HepG2 (cell line): Measurements from ENCODE around the gene PLIN5. TPM values are rescaled to one million over a fixed set of nuclear protein-coding genes. Genes with fewer than 3 reads are reported as not detected.

ENCODE experiments used
- CEBPB ChIP-seq: IDR thresholded peaks from 2 replicates; pipeline ENCODE4 v1.6.1; 2011; ENCODE audit warnings: low read depth, low read length, improper control_type of control experiment, borderline replicate concordance
- CENPT ChIP-seq: sonication (generic); formaldehyde crosslinking; IDR thresholded peaks from 2 replicates; pipeline ENCODE4 v1.8.0; 2022; ENCODE audit warnings: low read depth, mild to moderate bottlenecking, moderate library complexity, missing genetic modification reagents
- HMG20B ChIP-seq: conservative IDR thresholded peaks from 2 replicates; pipeline ENCODE4 v1.6.1; 2016; ENCODE audit warnings: missing genetic modification reagents, missing compliant biosample characterization
- MEF2D ChIP-seq: sonication (generic); formaldehyde crosslinking; IDR thresholded peaks from 2 replicates; pipeline ENCODE4 v1.5.1; 2020; ENCODE audit warnings: mild to moderate bottlenecking, missing genetic modification reagents
- MEIS1 ChIP-seq: sonication (generic); formaldehyde crosslinking; IDR thresholded peaks from 2 replicates; pipeline ENCODE4 v1.9.0; 2021; ENCODE audit warnings: mild to moderate bottlenecking, missing genetic modification reagents, moderate library complexity, borderline replicate concordance
- MEIS2 ChIP-seq: sonication (generic); formaldehyde crosslinking; IDR thresholded peaks from 2 replicates; pipeline ENCODE4 v1.9.0; 2021; ENCODE audit warnings: mild to moderate bottlenecking, missing genetic modification reagents
- PAX8 ChIP-seq: sonication (generic); formaldehyde crosslinking; IDR thresholded peaks from 2 replicates; pipeline ENCODE4 v1.8.0; 2022; ENCODE audit warnings: mild to moderate bottlenecking, missing genetic modification reagents, borderline replicate concordance
- PTBP1 ChIP-seq: fragments of 200-400 bp; formaldehyde crosslinking; IDR thresholded peaks from 2 replicates; pipeline ENCODE4 v1.6.1; 2018; ENCODE audit warnings: low read length, low read depth; ENCODE audit not compliant: poor library complexity, severe bottlenecking
- SIX4 ChIP-seq: sonication (generic); formaldehyde crosslinking; IDR thresholded peaks from 2 replicates; pipeline ENCODE4 v1.4.0; 2020; ENCODE audit warnings: missing genetic modification reagents
- SMYD3 ChIP-seq: sonication (generic); formaldehyde crosslinking; IDR thresholded peaks from 2 replicates; pipeline ENCODE4 v1.8.1; 2023; ENCODE audit warnings: mild to moderate bottlenecking, missing genetic modification reagents
- SRSF4 ChIP-seq: fragments of 200-400 bp; formaldehyde crosslinking; IDR thresholded peaks from one replicate; pipeline ENCODE4 v1.6.1; 2018; ENCODE audit warnings: mild to moderate bottlenecking, low read depth, low read length, moderate library complexity; ENCODE audit not compliant: poor library complexity, severe bottlenecking
- ZFP36L2 ChIP-seq: sonication (generic); formaldehyde crosslinking; IDR thresholded peaks from 2 replicates; pipeline ENCODE4 v1.4.0; 2020; ENCODE audit warnings: missing genetic modification reagents
- ZFYVE20 ChIP-seq: sonication (generic); formaldehyde crosslinking; IDR thresholded peaks from 2 replicates; pipeline ENCODE4 v1.8.0; 2023; ENCODE audit warnings: low read depth, mild to moderate bottlenecking, moderate library complexity, missing genetic modification reagents, borderline replicate concordance
- ZIK1 ChIP-seq: sonication (generic); formaldehyde crosslinking; IDR thresholded peaks from 2 replicates; pipeline ENCODE4 v1.5.0; 2020; ENCODE audit warnings: mild to moderate bottlenecking, low read depth, missing genetic modification reagents, borderline replicate concordance
- ZNF446 ChIP-seq: sonication (generic); formaldehyde crosslinking; IDR thresholded peaks from 2 replicates; pipeline ENCODE4 v1.5.0; 2020; ENCODE audit warnings: mild to moderate bottlenecking, missing genetic modification reagents
- ZNF790 ChIP-seq: sonication (generic); formaldehyde crosslinking; IDR thresholded peaks from 2 replicates; pipeline ENCODE4 v1.8.0; 2022; ENCODE audit warnings: missing genetic modification reagents, mild to moderate bottlenecking, borderline replicate concordance
- polyA plus RNA-seq, 8 experiments: library from polyadenylated mRNA; depleted of rRNA in 3 of 8; stranded (reverse) in 7 of 8; unstranded in 1 of 8; fragments of >200 nt; fragmentation: Illumina TruSeq in 4 of 8; extraction: Trizol in 4 of 8; gene quantifications; 2 replicates each; pipeline versions ENCODE4 v1.2.1 to v1.2.3, GENCODE V29; 2011 to 2016; ENCODE audit warnings: low read depth in 4 of 8, missing spikeins in 1 of 8, mixed read lengths in 1 of 8; ENCODE audit not compliant: insufficient read depth in 1 of 8
- total RNA-seq, 5 experiments: library from RNA; depleted of rRNA; stranded (reverse); fragments of >200 nt; fragmentation: Illumina TruSeq; extraction: Trizol; gene quantifications; 2 replicates each; pipeline ENCODE4 v1.2.3, GENCODE V29; 2016; ENCODE audit warnings: low read depth in 1 of 5
- TF ChIP-seq, protein P1 (sequence below): sonication (generic); formaldehyde crosslinking; IDR thresholded peaks from 2 replicates; pipeline ENCODE4 v1.9.0; 2021; ENCODE audit warnings: mild to moderate bottlenecking, missing genetic modification reagents
- TF ChIP-seq, protein P2 (sequence below): sonication (generic); formaldehyde crosslinking; IDR thresholded peaks from 2 replicates; pipeline ENCODE4 v1.4.0; 2020; ENCODE audit warnings: missing genetic modification reagents
- TF ChIP-seq, protein P3 (sequence below): IDR thresholded peaks from 2 replicates; pipeline ENCODE4 v1.6.1; 2016; ENCODE audit warnings: low read depth, control low read depth

PLIN5 gene
- total and polyA plus RNA-seq, 2 of the 13 experiments (the other 11 are each of a cell fraction or from before 2014, with no cell fraction given), result 1.8 to 4.8 TPM

DNA sequence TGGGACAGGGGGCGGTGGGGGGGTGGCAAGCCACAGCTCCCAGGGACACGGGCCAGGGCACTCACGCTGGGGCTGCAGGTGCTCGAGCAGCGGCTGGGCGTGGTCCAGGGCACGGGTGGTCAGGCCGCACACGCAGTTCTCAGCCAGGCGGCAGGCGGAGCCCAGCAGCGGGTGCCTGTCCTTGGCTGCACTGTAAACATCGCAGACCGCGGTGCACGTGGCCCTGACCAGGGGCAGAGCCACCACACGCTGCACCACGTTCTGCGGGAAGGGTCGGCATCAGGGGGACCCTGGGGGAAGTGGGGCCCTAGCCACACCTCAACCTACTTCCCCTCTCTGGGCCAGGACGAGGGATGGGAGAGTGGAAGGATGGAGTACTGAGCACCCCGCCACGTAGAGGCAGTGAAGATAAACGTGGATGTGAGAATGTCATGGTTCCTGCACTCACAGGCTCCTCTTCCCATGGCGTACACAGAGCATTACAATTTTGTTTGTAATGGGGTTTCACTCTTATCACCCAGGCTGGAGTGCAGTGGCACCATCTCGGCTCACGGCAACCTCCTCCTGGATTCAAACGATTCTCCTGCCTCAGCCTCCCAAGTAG, 3.4 kb downstream of the PLIN5 start (continued):
- TF ChIP-seq, protein P1, sequence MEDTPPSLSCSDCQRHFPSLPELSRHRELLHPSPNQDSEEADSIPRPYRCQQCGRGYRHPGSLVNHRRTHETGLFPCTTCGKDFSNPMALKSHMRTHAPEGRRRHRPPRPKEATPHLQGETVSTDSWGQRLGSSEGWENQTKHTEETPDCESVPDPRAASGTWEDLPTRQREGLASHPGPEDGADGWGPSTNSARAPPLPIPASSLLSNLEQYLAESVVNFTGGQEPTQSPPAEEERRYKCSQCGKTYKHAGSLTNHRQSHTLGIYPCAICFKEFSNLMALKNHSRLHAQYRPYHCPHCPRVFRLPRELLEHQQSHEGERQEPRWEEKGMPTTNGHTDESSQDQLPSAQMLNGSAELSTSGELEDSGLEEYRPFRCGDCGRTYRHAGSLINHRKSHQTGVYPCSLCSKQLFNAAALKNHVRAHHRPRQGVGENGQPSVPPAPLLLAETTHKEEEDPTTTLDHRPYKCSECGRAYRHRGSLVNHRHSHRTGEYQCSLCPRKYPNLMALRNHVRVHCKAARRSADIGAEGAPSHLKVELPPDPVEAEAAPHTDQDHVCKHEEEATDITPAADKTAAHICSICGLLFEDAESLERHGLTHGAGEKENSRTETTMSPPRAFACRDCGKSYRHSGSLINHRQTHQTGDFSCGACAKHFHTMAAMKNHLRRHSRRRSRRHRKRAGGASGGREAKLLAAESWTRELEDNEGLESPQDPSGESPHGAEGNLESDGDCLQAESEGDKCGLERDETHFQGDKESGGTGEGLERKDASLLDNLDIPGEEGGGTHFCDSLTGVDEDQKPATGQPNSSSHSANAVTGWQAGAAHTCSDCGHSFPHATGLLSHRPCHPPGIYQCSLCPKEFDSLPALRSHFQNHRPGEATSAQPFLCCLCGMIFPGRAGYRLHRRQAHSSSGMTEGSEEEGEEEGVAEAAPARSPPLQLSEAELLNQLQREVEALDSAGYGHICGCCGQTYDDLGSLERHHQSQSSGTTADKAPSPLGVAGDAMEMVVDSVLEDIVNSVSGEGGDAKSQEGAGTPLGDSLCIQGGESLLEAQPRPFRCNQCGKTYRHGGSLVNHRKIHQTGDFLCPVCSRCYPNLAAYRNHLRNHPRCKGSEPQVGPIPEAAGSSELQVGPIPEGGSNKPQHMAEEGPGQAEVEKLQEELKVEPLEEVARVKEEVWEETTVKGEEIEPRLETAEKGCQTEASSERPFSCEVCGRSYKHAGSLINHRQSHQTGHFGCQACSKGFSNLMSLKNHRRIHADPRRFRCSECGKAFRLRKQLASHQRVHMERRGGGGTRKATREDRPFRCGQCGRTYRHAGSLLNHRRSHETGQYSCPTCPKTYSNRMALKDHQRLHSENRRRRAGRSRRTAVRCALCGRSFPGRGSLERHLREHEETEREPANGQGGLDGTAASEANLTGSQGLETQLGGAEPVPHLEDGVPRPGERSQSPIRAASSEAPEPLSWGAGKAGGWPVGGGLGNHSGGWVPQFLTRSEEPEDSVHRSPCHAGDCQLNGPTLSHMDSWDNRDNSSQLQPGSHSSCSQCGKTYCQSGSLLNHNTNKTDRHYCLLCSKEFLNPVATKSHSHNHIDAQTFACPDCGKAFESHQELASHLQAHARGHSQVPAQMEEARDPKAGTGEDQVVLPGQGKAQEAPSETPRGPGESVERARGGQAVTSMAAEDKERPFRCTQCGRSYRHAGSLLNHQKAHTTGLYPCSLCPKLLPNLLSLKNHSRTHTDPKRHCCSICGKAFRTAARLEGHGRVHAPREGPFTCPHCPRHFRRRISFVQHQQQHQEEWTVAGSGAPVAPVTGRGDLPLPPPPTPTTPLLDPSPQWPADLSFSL, result no peak
- TF ChIP-seq HMG20B (CRISPR knock-in tag), result no peak
- no peak for TF ChIP-seq SRSF4
- TF ChIP-seq ZIK1, result peak; percentile 45; the same call in 1 of the 2 replicates
- no peak for TF ChIP-seq ZFP36L2 (CRISPR knock-in tag)
- TF ChIP-seq, protein P2, sequence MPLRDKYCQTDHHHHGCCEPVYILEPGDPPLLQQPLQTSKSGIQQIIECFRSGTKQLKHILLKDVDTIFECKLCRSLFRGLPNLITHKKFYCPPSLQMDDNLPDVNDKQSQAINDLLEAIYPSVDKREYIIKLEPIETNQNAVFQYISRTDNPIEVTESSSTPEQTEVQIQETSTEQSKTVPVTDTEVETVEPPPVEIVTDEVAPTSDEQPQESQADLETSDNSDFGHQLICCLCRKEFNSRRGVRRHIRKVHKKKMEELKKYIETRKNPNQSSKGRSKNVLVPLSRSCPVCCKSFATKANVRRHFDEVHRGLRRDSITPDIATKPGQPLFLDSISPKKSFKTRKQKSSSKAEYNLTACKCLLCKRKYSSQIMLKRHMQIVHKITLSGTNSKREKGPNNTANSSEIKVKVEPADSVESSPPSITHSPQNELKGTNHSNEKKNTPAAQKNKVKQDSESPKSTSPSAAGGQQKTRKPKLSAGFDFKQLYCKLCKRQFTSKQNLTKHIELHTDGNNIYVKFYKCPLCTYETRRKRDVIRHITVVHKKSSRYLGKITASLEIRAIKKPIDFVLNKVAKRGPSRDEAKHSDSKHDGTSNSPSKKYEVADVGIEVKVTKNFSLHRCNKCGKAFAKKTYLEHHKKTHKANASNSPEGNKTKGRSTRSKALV (CRISPR knock-in tag), result 0 out of 2 replicates have a peak, but pooled peaks have one; percentile 40
- TF ChIP-seq ZNF446 (CRISPR knock-in tag), result no peak
- TF ChIP-seq, protein P3, sequence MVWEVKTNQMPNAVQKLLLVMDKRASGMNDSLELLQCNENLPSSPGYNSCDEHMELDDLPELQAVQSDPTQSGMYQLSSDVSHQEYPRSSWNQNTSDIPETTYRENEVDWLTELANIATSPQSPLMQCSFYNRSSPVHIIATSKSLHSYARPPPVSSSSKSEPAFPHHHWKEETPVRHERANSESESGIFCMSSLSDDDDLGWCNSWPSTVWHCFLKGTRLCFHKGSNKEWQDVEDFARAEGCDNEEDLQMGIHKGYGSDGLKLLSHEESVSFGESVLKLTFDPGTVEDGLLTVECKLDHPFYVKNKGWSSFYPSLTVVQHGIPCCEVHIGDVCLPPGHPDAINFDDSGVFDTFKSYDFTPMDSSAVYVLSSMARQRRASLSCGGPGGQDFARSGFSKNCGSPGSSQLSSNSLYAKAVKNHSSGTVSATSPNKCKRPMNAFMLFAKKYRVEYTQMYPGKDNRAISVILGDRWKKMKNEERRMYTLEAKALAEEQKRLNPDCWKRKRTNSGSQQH (CRISPR knock-in tag), result peak; percentile 67
- no peak for TF ChIP-seq PAX8 (CRISPR knock-in tag)
- no peak for TF ChIP-seq CENPT
- no peak for TF ChIP-seq ZNF790 (CRISPR knock-in tag)
- TF ChIP-seq SMYD3, result no peak
- TF ChIP-seq MEIS1 (CRISPR knock-in tag), result no peak
- no peak for TF ChIP-seq ZFYVE20 (CRISPR knock-in tag)
- TF ChIP-seq MEIS2 (CRISPR knock-in tag), result peak; percentile 82; the same call in 1 of the 2 replicates
- TF ChIP-seq SIX4, result no peak
- peak; percentile 27; the same call in 1 of the 2 replicates for TF ChIP-seq MEF2D (CRISPR knock-in tag)
- TF ChIP-seq PTBP1, result no peak
- TF ChIP-seq CEBPB, result no peak
